ENCODE results near the gene TTC34.

DNA sequence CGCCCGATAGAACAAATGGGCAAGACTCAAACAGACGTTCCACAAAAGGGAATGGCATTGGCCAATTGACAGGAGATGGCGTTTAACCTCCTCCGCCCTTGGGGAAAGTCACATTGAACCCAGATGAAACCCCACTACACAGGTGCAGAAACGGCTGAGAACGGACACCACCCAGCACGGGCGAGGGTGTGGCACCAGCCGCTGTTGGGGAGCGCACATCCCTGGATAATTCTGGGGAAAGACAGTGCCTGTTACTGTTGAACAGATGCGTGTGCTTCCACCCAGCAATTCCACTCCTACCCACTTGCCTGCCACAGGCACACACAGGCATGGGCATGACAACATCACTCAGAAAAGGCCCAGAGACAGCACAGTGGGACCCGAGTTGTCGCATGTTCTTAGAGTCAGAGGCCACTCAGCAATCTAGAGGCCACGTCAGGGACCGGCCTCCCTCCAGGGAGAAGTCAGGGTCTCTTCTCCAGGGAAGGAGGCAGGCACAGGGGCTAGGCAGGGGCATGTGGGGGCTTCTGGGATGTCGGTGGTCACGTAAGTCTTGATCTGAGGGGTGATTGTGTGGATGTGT, 199.7 kb downstream of the TTC34 start:
- no peak for TF ChIP-seq GATA2 (IDR thresholded peaks at IDR 0.05; ENCODE audit: low read depth, low read length)
- TF ChIP-seq GATA3 (IDR thresholded peaks at IDR 0.05; ENCODE audit: low read depth, low read length), result no peak
